NCI-H2171 (cell line): Measurements from ENCODE around the gene CARS1.

Source experiments
- DNase-seq: peaks from one replicate; lab custom pipeline; 2025; lab: John Stamatoyannopoulos, UW

The CARS1 gene

DNA sequence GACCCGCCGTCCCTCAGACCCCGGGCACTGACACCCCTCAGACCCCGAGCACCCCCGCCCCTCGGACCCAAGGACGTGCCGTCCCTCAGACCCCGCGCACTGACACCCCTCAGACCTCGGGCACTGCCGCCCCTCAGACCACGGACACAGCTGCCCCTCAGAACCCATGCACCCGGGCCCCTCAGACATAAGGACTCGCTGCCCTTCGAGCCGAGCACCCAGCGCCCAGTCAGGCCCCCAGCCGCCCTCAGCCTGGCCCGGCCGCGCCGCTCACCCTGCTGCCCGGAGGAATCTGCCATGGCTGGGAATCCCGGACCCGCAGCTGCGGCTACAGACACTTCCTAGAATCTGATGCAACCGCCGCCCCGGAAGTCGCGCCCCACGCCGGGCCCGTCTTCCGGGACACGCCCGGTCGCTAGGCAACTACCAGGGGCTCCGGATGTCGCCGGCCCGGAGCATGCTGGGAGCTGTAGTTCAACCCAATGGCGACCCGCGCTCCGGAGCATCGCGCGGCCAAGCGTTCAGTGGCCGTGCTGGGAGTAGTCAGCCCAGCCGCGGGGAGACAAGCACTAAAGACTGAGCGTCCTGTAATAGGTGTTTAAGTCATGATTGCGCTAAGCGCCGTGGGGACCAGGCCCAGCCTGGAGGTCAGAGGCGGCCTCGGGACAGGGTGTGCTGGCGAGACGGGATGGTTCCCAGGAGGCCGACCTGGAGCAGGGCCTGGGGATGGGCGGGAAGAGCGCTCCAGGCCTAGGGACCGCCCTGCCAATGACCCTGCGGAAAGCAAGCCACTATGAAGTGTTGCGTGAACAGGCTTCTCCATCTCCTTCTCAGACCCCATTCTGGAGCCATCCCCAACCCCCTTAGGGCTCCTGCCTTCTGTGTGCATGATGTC lies at the start of gene CARS1:
Gene CARS1 (minus strand): TSS at position 355 of the 895 bp plus-strand sequence. CDS start 56 bp downstream, at position 299.
- peak; percentile 69 for DNase-seq

DNA sequence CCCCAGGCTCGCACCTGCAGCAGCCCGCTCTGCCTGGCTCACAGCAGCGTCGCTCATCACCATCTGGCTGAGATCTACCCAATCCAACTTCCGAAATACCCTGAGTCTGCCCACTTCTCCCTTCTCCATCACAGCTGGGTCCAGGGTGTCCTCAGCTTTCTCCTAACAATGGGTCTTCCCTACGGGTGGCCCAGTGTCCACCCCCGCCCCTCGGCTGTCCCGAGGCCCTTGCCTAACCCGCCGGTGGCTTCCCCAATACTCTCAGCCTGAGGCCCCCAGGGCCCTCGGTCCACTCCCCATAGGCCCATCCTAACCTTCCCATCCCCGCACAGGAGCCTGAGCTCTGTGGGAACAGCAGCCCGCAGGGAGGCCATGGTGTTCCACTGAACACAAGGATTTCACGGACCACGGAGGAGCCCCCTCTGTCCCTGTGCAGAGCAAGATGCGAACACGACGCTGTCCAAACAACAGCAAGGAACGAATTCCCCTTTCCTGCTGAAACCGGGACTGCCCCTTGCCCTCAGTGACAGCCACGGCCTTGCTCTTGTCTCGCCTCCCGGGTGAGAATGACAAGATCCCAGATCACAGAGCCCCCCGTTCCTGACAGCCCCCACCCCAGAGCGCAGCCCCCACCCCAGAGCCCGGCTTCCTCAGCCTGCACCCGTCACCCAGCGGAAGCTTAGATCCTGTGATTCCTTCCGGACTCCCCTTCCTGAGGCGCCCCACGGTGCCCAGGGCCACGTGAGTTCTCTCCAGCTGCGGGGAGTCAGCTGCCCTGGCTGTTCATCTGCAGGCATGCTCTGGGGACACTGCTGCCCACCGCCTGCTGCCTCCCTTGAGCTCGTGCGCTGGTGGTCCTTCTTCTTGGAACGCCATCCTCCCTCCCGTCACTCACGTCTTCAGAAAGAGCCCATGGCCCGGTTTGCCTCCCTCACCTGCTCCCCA lies 48.8 kb upstream of the CARS1 start:
- no peak for DNase-seq

DNA sequence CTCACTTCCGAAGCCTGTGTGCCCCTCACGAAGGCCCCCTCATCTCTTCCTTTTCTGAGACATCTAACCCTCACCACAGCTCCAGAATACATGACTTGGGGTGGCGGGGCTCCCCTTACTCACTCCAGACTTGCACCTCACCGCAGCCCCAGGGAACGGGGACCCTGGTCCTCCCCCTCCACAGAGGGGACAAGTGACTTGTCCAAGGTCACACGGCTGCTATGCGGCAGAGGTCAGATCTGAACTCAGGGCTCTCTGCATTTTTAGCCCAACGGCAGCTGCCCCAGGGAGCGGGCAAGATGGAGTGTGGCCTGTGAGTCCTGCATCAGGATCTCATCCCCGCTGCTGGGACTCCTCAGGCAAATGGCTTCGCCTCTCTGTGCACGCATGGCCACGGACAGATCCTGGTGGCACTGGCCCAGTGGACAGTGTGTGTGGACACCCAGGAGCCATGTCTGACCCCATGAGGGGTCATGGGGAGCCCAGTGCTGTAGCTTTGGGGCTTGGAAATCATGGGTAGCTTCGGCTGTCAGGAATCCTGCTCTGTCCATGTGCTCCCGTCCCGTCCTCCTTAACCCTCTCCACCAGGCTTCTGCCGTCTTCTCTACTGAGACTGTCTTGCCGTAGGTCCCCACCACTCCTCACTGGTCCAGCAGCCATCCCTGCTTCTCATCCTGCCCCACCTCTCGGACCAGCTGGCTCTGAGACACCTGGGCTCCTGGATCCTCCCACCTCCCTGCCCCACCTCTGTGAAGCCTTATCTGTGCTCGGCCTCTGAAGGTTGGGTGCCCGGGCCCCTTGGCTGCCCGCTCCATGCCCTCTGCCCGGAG lies 48.0 kb upstream of the CARS1 start:
- DNase-seq, result no peak

DNA sequence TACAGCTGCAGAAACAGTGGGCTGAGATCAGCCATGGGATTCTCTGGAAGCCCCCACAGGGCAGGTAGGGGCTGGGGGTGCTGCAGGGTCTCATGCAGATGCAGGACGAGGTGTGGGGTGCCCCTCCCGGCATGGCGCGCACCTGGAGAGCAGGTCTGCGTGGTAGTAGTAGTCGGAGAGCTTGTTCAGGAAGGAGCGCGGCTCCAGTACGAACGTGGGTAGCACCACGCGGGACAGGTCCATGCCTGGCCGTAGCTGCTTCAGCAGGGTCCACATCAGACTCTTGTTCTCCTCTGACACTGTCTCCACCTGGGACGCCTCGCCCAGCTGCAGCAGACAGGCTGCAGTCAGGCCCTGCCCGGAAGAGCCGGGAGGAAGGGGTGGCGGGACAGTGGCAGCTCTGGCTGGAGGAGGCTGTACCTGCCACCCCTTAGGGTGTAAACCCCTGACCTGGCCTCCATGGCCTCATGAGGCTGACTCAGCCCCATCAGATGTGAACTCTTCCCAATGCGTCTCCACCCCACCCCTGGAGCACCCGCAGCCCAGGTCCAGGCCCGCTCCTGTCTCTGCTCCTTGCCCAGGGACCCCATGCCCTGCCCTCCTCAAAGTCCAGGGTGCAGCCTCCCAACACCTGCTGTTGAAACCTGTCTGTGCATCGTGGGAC lies 47.0 kb upstream of the CARS1 start:
- no peak for DNase-seq

DNA sequence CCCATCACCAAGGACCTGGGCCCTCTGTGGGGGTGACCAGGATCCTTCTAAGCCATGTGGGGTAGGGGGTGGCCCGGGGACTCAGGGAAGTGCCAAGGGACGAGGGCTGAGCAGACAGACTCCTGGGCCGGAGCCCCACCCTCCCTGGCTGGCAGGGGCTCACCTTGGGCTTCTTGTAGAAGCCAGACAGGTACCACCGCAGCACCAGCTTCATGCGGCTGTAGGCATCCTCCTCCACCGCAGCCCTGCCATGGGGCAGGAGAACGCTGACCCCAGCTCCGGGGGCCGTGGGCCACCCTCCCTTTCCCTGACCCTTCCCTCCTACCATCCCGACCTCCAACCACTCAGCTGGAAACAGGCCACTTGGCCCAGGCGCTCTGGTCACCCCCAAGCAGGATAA lies 45.9 kb upstream of the CARS1 start:
- DNase-seq, result no peak

DNA sequence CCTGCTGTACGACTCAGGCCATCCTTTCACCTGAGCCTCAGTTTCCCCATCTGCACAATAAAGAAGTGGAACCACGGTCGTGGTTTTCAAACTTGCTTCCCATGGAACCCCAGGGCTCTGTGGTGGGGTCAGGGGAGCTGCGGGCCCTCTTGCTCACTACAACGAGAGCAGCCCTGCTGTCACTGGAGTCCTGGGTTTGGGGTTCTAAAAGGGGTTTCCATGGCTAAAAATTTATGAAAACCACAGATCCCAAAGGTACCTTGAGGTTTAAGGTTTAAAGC lies 45.4 kb upstream of the CARS1 start:
- DNase-seq, result no peak

DNA sequence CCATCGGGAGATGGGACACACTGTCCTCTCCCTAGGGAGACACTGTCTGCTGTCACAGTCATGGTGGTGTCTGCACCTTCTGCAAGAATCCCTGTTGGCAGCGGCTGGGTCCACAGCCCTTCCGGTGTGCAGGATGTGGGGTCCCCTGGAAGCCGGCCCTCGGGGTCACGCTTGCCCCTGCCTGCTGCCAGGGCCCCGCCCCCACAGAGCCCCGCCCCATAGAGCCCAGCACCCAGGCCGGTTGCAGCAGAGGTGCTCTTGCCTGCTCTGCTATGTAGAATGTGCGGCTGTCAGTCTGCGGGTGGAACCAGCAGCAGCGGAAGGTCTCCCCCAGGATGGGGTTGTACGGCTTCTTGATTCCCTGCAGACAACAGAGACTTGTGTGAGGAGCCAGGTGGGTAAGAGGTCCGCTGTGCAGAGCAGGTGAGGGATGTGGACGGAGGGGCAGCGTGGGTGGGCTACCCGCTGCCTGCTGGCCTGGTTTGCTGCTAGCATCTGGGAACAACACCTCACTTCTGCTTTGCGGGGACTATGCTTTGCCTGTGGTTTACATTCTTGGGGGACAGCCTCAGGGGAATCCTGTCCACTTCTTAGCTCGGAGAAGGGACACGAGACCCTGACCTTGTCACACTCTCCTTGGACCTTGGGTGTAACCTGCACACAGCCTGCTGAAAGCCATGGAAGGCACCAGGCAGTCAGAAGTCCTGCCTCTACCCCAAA lies 44.9 kb upstream of the CARS1 start:
- no peak for DNase-seq

DNA sequence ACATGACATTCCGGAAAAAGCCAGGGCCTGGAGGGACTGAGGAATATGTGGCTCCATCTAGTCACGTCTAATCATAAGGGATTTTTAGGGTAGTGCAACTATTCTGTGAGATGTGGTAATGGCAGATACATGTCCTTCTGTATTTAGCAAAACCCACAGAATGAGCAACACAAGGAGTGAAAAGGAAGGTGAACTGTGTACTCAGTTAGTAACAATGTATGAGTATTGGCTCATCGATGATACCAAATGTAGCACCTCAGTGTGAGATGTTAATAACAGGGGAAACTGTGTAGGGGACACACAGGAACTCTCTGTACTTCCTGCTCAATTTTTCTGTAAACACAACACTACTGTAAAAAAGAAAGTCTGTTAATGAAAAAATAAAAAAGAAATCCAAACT lies 42.0 kb upstream of the CARS1 start:
- DNase-seq, result no peak

DNA sequence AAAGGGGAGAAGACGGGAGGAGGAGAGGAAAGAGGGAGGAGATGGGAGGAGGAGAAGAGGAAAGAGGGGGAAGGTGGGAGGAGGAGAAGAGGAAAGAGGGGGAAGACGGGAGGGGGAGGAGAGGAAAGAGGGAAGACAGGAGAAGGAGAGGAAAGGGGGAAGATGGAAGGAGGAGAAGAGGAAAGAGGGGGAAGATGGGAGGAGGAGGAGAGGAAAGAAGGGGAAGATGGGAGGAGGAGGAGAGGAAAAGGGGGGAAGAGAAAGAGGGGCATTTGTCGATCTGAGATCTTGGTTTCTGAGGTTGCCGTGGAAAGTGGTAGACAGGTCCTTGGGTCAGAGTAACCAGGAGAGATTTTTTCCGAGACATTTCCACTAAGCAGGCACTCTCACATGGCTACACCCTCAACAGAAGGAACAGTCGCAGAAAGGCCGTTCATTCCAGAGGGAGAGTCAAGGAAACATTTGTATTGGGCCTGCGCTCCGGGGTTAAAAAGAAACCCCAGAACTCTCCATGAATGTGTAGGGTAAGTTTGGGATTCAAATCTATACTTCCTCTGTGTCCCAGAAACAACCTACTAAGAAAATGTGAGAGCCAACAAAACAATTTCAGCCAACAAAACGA lies 39.8 kb upstream of the CARS1 start:
- DNase-seq, result no peak

DNA sequence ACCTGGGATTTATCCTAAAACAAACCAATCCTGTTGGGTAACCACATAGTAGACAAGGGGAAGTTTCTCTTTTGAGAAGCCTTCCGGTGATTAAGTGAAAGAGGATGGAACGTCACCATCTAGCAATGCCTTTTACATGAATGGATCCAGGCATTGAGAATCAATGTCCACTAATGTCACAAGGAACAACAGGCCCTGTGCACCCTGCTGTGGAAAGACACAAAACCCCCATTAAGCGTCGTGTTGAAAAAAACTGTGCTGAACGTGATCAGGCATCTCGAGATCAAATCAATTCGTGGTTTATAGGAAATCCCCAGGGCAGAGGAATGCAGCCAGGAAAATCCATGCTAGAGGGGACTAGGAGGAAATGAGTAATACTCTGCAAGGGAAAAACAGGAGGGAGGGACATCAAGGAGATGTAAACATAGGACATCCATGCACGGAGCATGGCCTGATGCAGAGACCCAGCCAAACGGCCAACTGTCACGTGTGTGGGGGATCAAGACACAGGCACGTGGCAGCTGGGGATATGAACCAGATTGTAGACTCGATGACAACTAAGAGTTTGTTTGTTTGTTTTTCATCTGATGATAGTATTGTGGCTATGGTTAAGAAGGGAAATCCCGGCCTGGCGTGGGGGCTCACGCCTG lies 38.6 kb upstream of the CARS1 start:
- DNase-seq, result no peak

DNA sequence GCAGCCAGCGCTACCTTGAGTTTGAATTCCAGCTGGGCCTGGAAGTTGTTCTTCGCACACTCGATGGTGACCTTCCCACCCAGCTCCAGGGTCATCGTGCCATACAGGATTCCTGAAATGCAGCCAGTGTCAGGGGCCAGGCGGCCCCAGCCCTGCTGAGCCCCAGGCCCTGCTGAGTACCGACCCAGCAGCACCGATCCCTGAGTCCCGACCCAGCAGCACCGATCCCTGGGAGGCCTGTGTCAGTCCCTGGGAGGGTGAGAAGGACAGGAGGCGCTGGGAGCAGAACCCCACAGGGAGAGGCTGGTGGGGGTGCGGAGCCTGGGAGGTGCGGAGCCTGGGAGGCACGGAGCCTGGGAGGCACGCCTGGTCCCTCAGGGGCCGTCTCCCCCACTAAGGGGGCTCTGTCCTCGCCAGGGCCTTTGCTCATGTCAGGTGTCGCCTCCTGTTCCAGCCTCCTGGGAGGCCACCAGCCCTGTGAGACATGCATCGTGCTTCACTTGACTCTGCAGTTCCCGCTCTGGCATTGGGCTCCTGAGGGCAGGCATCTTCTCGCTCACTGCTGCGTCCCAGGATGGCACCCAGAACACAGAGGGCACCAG lies 37.1 kb upstream of the CARS1 start:
- DNase-seq, result no peak

DNA sequence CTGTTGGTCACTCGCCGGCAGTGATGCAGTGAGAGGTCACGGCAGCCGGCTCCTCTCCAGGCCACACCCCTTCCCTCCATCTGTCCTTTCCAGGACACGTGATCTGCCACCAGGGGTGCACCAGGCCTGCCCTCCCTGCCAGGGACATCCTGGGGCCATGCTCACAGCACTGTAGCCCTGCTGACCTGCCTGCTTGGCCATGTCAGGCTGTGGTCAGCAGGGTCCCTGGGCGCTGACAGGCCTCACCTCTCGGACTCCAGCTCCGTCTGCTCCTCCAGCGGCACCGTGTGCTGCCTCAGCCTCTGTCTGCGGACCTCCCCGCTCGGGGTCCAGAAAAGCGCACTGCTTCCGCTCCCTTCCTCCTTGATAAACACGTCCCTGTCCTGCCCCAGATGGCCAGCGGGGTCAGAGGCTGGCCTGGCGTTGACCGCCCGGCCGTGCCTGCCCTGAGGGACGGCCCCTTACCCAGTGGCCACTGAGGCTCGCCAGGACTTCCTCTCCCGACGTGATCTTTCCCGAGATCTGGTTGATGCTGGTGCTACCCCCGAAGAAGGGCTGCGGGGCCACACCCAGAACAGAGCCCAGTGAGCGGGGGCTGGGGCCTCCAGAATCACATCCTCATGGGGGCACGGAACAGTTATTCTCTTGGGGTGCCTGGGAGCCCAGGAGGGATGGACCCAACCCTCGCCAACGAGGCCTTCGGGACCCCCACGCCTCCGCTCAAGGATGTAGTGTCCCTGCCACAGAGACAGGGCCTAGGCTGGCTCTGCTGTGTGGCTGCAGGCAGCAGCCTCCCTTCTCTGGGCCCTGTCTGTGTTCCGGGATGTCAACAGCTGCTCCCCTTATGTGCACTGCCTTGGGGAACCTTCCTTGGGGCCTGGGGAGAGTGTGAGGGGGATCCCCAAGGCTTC lies 36.3 kb upstream of the CARS1 start:
- DNase-seq, result no peak

DNA sequence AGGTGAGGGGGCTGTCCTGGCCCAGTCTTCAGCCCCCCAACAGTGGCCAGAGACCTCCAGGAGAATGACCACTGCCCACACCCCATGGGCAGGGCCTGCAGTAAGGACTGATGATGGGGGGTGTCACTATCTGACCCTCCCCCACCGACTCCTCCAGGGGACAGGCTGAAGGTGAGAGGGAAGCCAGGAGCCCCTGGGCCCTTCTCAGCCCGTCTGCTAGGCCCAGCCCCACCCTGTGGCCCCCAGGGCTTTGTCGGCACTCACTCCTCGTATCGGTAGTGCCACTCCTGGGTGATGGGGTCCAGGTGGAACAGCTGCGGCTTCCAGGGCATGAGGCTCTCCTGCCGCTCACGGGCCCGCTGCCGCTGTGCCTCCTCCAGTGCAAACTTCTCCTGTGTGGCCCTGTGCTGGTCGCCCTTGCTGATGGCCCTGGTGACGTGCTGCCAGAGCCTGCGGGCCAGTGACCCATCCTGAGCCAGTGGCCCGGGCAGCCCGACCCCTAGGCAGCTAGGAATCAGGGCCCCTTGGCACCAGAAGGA lies 35.4 kb upstream of the CARS1 start:
- no peak for DNase-seq

DNA sequence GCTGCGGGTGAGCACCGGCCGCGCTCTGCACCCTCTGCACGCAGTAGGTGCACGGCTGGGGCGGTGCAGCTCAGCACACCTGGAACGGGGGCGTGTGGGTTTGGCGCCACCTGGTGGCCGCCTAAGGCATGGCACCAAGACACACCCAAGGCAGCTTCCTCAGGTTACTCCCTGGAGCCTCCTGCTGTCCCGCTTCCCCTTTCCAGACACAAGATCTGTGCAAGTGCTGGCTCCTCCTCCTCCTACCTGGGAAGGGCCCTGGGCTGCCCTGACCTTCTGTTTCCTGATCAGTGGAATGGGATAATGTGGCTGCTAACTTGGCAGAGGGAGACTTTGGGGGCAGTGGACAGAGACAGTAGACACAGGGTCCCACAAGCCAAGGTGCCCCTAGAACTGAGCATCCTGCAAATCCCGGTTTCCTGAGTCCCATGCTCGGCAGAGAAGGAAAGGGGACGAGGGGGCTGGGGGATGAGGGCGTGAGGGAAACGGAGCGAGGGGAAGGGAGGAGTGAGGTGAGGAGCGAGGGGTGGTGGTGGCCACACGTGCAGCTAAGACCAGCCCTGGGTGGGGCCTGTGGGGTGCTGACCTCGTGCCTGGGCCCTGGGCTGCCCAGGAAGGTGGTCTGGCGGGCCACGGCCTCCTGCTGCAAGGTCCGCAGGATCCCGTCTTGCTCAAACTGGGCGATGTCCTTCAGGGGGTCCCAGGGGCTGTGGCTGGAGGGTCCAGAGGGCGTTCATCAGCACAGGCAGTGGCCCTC lies 34.8 kb upstream of the CARS1 start:
- peak; percentile 47 for DNase-seq

DNA sequence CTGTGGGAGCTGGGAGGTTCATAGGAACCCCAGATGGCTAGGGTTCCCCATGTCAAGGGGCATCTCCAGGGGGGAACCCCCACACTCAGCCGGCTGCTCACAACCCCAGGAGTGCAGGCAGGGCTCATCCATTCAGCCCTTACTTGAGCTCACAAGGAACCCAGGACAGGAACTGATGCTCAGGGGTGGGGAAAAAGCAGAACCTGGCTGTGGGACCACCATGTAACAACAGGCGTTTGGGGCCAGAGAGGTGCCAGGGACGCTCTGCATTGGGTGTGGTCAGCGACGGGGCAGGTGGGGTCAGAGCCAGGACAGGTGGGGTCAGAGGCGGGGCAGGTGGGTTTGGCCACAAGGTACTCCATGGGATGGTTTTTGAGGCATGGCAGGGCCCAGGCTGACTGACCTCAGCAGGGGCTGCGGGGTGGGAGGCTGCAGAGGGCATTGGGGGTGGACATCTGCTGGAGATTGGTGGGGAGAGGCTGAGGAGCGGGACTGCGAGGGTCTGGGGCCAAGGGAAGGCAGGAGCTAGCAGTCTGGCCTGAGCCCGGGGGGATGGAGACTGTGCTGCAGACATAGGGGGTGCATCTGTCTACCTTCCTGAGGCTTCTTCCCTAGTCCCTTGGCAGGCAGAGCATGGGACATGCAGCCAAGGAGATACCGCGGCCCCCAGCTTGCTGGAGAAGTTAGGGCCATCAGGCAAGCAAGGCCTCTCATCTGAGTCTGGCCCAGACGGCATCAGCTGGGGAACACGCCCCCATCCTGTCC lies 34.0 kb upstream of the CARS1 start:
- no peak for DNase-seq

DNA sequence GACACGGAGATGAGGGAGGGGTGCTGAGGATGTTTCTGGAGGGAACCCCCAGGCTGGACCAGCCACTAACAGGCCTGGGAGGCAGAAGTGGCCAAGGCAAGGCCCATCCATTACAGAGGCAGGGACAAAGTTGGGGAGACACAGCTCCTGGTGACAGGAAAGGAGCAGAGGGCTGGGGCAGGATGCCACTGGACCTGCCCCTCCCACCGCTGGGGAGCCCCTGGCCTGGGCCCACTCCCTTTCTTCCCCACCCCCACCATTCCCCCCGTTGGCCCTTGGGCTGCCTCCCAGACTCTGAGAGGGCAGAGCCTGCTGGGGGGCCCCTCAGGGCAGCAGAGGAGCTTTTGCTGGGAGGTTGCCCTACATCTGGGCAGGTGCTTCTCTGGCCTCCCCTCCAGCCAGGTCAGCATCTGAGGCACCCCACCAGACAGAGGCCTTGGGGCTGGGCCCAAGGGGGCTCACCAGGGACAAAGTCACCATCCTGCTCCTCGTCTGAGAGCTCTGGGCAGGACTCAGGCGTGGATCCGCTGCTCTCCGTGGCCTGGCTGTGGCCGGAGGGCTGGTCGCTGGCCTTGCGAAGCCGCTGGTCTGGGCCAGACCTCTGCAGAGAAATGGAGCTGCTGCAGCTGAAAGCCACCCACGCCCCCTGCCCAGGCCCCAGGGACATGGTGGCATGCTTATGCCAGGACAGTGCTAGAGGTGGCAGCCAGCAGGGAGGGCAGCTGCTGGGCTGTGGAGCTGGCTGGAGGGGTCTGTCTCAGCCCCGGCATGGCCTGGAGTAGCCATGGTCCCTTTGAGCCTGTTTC lies 33.1 kb upstream of the CARS1 start:
- no peak for DNase-seq
